Upper lobe of left lung (tissue), 4 donors: ENCODE results near the gene PNKP.

Experiments
- CTCF ChIP-seq, 6 experiments: fragments of 450-650 bp in 4 of 6; fragments of 200-600 bp in 2 of 6; sonication (generic) in 2 of 6; IDR thresholded peaks; one replicate each; pipeline ENCODE4 v1.5.1; 2016 to 2019; ENCODE audit warnings: antibody characterized with exemption in 6 of 6
- POLR2A ChIP-seq, 4 donors: fragments of 450-650 bp; IDR thresholded peaks; one replicate each; pipeline ENCODE4 v1.5.1; 2016 to 2017; ENCODE audit warnings: antibody characterized with exemption in 4 of 4, mild to moderate bottlenecking in 2 of 4

DNA sequence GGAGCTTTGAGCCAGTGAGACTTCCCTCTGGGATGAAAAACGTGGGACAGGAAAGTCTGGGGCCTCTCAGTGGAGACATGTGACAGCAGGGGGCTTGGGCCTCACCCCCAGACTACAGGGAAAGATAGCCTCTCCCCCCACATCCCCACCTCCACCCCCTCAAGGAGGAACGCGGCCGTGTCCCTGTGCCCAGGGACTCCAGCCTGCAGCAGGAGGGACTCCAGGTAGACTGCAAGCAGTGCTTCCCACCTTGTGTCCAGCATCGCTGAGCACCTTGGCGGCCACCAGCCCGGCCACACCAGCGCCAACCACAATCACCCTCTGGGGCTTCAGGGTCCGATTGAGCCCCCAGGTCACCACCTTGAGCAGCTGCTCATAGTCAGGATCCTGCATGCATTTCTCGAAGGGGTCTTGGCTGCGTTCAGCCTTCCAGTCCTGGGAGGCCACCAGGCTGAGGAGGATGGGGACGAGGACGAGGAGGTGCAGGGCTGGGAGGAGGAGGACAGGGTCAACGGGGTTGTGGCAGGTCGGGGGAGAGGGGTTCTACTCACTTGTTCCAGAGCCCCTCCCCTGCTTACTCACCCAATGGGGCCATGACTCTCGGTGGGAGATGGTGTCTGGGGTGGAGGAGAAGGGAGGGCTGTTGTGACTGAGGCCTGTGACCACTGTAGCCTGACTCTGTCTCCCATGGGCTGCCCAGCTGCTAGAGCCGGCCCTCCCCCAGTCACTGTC lies 28.4 kb upstream of the PNKP start:
- TF ChIP-seq CTCF (IDR thresholded peaks at IDR 0.05) = no peak
- no peak for TF ChIP-seq POLR2A (IDR thresholded peaks at IDR 0.05)
